OCI-LY3 (cell line): ENCODE results near the gene STAT5A.

Experiments
- H2AFZ ChIP-seq: fragments of 200-600, 300-600 bp; shearing (Covaris generic); 2 replicates; pipeline ENCODE4 v1.6.0; 2014; ENCODE audit warnings: antibody characterized with exemption, low read depth, low read length
- H3K27ac ChIP-seq: fragments of 200-600, 300-600 bp; sonication (generic); 2 replicates; pipeline ENCODE4 v1.5.1; 2014; ENCODE audit warnings: mild to moderate bottlenecking, low read length, moderate library complexity, mixed read lengths
- H3K27me3 ChIP-seq: fragments of 200-600, 300-600 bp; sonication (generic); 2 replicates; pipeline ENCODE4 v1.6.1; 2014; ENCODE audit warnings: low read depth, low read length, mixed read lengths
- H3K36me3 ChIP-seq: fragments of 200-600, 300-600 bp; sonication (generic); replicated peaks from 2 replicates; pipeline ENCODE3; 2014; ENCODE audit warnings: low read depth, low read length, mixed read lengths
- H3K4me1 ChIP-seq: fragments of 300-600, 200-600 bp; sonication (generic); 2 replicates; pipeline ENCODE4 v1.6.1; 2014; ENCODE audit warnings: low read length, mixed read lengths
- H3K4me2 ChIP-seq: fragments of 200-600, 300-600 bp; sonication (generic); 2 replicates; pipeline ENCODE4 v1.6.1; 2014; ENCODE audit warnings: low read length, mixed read lengths
- H3K4me3 ChIP-seq: fragments of 300-600, 200-600 bp; sonication (generic); 2 replicates; pipeline ENCODE4 v1.5.1; 2014; ENCODE audit warnings: antibody characterized with exemption, mild to moderate bottlenecking, low read length, moderate library complexity
- H3K79me2 ChIP-seq: fragments of 300-600, 200-600 bp; shearing (Covaris generic); 2 replicates; pipeline ENCODE4 v1.6.1; 2014; ENCODE audit warnings: mild to moderate bottlenecking, low read length, mixed read lengths
- H3K9ac ChIP-seq: fragments of 300-600, 200-600 bp; shearing (Covaris generic); 2 replicates; pipeline ENCODE4 v1.6.0; 2014; ENCODE audit warnings: mild to moderate bottlenecking, low read length, moderate library complexity
- H3K9me3 ChIP-seq: fragments of 200-600, 300-600 bp; shearing (Covaris generic); 2 replicates; pipeline ENCODE4 v1.6.1; 2014; ENCODE audit warnings: low read length, mixed read lengths; ENCODE audit not compliant: insufficient read depth
- H4K20me1 ChIP-seq: fragments of 200-600, 300-600 bp; sonication (generic); 2 replicates; pipeline ENCODE4 v1.6.1; 2016; ENCODE audit warnings: low read length, mixed read lengths; ENCODE audit not compliant: insufficient read depth
- EZH2phosphoT487 ChIP-seq: fragments of 200-600 bp; shearing (Covaris generic); IDR thresholded peaks from 2 replicates; pipeline ENCODE4 v1.6.1; 2018; ENCODE audit warnings: antibody characterized with exemption, mixed run types, low read depth
- TF ChIP-seq, protein P1 (sequence below): fragments of 200-600, 300-600 bp; sonication (generic); IDR thresholded peaks from 2 replicates; pipeline ENCODE4 v1.5.1; 2014; ENCODE audit warnings: antibody characterized with exemption, low read length, low read depth

Gene STAT5A

DNA sequence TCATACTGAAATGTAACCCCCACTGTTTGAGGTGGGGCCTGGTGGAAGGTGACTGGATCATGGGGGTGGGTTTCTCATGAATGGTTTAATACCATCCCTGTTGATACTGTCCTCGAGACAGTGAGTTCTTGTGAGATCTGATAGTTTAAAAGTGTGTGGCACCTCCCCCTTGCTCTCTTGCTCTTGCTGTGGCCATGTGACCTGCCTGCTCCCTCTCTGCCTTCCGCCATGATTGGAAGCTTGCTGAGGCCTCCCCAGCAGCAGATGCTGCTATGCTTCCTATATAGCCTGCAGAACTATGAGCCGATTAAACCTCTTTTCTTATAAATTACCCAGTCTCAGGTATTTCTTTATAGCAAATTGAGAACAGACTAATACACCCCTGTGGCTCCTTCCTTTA lies 59.3 kb downstream of the STAT5A start:
- TF ChIP-seq EZH2phosphoT487 = no peak
- TF ChIP-seq, protein P1, sequence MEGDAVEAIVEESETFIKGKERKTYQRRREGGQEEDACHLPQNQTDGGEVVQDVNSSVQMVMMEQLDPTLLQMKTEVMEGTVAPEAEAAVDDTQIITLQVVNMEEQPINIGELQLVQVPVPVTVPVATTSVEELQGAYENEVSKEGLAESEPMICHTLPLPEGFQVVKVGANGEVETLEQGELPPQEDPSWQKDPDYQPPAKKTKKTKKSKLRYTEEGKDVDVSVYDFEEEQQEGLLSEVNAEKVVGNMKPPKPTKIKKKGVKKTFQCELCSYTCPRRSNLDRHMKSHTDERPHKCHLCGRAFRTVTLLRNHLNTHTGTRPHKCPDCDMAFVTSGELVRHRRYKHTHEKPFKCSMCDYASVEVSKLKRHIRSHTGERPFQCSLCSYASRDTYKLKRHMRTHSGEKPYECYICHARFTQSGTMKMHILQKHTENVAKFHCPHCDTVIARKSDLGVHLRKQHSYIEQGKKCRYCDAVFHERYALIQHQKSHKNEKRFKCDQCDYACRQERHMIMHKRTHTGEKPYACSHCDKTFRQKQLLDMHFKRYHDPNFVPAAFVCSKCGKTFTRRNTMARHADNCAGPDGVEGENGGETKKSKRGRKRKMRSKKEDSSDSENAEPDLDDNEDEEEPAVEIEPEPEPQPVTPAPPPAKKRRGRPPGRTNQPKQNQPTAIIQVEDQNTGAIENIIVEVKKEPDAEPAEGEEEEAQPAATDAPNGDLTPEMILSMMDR = no peak
- no peak overlapping the region for H3K4me2 ChIP-seq
- H3K4me1 ChIP-seq = peaks cover 30% of the 10 kb centered on the region
- no peaks in the 10 kb centered on the region for H3K27me3 ChIP-seq
- H3K27ac ChIP-seq = no peak overlapping the region
- no peaks in the 10 kb centered on the region for H3K9me3 ChIP-seq
- peaks cover 57% of the 10 kb centered on the region for H3K36me3 ChIP-seq
- no peak overlapping the region for H3K9ac ChIP-seq
- H4K20me1 ChIP-seq = peaks cover 77% of the 10 kb centered on the region
- H2AFZ ChIP-seq = no peak overlapping the region
- H3K4me3 ChIP-seq = no peak overlapping the region
- peaks cover 79% of the 10 kb centered on the region for H3K79me2 ChIP-seq

DNA sequence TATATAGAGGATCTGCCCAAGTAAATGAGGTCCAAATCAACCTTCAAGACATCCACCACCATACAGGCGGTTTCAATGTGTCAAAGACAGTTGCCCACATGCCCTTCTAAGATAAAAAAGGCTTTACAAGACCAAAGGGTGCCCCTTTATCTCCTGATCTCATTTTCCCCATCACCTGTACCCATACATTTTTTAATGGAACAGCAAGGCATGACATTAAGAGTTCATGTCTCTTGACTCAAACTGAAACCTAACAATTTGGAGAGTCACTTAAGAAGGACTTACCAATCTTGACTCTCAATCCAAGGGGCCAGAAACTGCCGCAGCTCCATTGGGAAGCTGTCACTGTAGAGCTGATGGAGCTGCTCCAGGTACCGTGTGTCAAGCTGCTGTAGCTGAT lies 59.8 kb downstream of the STAT5A start:
- Histone ChIP-seq H4K20me1 (peaks cover 80% of the 10 kb centered on the region), H3K27me3 (no peaks in the 10 kb centered on the region), H2AFZ (no peak overlapping the region), H3K79me2 (peaks cover 82% of the 10 kb centered on the region), H3K4me3 (no peak overlapping the region), H3K4me1 (peaks cover 25% of the 10 kb centered on the region), H3K4me2 (no peak overlapping the region), H3K36me3 (peaks cover 59% of the 10 kb centered on the region), H3K27ac (peak overlapping the region; percentile 16; the same call in 1 of the 2 replicates), H3K9me3 (no peaks in the 10 kb centered on the region), H3K9ac (no peak overlapping the region)
- no peak for TF ChIP-seq EZH2phosphoT487
- TF ChIP-seq, protein P1 = no peak

DNA sequence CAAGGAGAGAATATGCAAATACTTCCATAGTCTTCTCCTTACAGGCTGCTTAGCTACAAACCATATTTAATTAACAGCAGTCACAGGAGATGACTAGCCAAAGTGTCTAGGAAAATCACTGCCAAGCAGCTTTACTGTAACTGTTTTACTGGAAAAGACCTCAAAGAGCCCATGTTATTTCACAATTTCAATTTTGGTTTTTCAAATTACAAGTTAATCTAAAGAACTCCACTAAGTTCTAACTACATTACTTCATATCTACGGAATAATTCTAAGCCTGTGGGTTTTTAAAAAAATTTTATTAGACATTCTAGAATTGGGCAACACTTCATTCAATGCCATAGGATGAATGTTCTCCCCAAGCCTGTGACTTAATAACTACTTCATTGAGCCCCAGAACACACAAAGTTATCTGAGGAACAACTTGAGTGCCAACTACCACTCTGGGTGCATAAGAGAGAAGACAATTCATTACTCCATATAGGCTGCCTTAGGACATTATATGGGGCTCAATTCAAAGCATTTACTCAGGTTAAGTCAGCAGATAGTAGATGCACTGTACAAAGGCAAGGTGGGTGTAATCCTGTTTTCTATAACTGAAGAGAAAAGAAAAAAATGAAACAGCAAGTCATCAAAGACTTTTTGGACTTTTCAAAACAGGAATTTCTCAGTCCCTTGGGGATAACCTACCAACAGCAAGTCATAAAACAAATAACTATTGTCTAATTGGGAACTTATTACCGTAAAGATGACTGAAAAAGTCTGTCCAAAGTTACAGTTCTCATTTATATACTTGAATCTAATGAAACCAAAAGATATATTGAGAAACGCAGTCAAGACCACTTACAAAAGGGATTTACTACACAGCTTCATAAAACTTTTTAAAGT lies 66.9 kb downstream of the STAT5A start:
- Histone ChIP-seq H2AFZ (no peak overlapping the region), H4K20me1 (peaks cover 95% of the 10 kb centered on the region), H3K79me2 (peaks cover 99% of the 10 kb centered on the region), H3K9me3 (no peaks in the 10 kb centered on the region), H3K4me3 (no peak overlapping the region), H3K9ac (no peak overlapping the region), H3K27ac (no peak overlapping the region; the same call in 1 of the 2 replicates), H3K4me1 (peaks cover 30% of the 10 kb centered on the region), H3K27me3 (no peaks in the 10 kb centered on the region), H3K4me2 (peak overlapping the region; percentile 14; the same call in 1 of the 2 replicates), H3K36me3 (peaks cover 23% of the 10 kb centered on the region)
- no peak for TF ChIP-seq EZH2phosphoT487
- TF ChIP-seq, protein P1 = no peak

DNA sequence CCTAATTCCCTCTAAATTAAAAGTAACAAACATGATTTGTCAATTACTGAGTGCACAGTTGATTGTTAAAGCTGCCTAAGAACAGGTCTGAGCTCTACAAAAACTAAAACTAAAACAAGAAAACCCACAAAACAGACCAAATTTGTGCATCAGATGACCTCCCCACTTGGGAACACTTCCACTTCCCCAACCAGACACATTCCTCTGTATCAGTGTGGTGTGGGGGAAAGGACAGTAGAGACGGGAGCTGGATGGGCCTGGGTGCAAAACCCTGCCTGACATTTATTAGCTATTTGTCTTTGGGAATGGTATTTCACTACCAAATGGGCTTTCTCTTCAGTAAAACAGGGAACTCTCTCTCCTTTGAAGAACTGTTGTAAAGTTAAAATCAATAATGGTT lies 70.1 kb downstream of the STAT5A start:
- TF ChIP-seq, protein P1 = no peak
- TF ChIP-seq EZH2phosphoT487 = no peak
- H4K20me1 ChIP-seq = peaks cover 97% of the 10 kb centered on the region
- H3K27me3 ChIP-seq = no peaks in the 10 kb centered on the region
- peaks cover 37% of the 10 kb centered on the region for H3K36me3 ChIP-seq
- H3K4me2 ChIP-seq = peak overlapping the region; percentile 21; the same call in 1 of the 2 replicates
- H3K4me3 ChIP-seq = no peak overlapping the region
- no peaks in the 10 kb centered on the region for H3K9me3 ChIP-seq
- H3K4me1 ChIP-seq = peaks cover 48% of the 10 kb centered on the region
- peaks cover 99% of the 10 kb centered on the region for H3K79me2 ChIP-seq
- H2AFZ ChIP-seq = no peak overlapping the region
- no peak overlapping the region for H3K9ac ChIP-seq
- peak overlapping the region; percentile 11; the same call in 1 of the 2 replicates for H3K27ac ChIP-seq
